ENCODE data around the gene CHMP2A. TPM values are rescaled to one million over a fixed set of nuclear protein-coding genes. Genes with fewer than 3 reads are reported as not detected.

CHMP2A gene
- total and polyA plus RNA-seq, 2 of the 13 experiments (the other 11 are each of a cell fraction or from before 2014, with no cell fraction given), result 49.7 to 55.0 TPM

DNA sequence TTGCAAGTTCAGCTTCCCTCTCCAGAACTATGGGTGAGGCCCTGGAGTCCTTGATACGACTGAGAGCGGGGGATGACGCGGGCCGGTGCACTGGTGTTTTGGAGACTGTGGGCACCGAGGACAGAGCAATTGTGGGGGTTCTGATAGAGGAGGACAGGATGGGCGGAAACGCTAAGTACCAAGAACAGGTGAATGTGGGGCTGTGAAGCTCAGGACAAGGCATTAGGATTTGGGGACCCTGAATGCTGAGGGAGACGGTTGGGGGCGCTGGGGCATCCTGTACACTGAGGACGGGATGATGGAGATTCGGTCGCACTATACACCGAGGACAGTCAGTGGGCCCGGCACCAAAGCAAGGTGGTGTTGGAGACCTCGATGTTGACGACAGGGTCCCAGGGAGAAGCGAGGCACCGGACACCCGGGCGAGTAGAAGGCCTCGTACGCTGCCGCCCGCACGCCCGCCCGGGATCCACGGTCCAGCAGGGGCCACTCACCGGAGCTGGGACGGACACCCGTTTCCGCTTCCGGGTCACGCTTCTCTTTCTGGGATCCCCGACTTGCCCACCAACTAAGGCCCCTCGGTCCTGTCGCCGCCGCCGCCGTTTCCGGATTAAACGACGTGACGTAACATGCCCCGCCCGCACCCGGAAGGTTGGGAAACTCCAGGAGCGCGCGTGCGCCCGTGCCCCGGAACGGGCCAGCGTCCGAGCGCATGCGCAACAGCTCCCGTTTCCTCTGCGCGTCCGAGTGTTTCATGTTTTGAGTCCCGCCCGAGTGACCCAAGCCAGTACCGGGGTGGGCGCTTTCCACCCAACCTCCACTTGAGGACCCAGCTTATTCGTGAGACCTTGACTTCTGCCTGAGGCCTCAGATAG is at the start of gene CHMP2A (continued):
- TF ChIP-seq, protein P1, sequence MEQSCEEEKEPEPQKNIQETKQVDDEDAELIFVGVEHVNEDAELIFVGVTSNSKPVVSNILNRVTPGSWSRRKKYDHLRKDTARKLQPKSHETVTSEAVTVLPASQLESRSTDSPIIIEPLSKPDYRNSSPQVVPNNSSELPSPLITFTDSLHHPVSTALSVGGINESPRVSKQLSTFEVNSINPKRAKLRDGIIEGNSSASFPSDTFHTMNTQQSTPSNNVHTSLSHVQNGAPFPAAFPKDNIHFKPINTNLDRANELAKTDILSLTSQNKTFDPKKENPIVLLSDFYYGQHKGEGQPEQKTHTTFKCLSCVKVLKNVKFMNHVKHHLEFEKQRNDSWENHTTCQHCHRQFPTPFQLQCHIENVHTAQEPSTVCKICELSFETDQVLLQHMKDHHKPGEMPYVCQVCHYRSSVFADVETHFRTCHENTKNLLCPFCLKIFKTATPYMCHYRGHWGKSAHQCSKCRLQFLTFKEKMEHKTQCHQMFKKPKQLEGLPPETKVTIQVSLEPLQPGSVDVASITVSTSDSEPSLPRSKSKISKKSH (CRISPR knock-in tag; IDR thresholded peaks at IDR 0.05; ENCODE audit: borderline replicate concordance), result 0 out of 2 replicates have a peak, but pooled peaks have one; percentile 8
- TF ChIP-seq, protein P2, sequence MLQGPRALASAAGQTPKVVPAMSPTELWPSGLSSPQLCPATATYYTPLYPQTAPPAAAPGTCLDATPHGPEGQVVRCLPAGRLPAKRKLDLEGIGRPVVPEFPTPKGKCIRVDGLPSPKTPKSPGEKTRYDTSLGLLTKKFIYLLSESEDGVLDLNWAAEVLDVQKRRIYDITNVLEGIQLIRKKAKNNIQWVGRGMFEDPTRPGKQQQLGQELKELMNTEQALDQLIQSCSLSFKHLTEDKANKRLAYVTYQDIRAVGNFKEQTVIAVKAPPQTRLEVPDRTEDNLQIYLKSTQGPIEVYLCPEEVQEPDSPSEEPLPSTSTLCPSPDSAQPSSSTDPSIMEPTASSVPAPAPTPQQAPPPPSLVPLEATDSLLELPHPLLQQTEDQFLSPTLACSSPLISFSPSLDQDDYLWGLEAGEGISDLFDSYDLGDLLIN (CRISPR knock-in tag; IDR thresholded peaks at IDR 0.05; ENCODE audit: borderline replicate concordance), result no peak
- TF ChIP-seq, protein P3, sequence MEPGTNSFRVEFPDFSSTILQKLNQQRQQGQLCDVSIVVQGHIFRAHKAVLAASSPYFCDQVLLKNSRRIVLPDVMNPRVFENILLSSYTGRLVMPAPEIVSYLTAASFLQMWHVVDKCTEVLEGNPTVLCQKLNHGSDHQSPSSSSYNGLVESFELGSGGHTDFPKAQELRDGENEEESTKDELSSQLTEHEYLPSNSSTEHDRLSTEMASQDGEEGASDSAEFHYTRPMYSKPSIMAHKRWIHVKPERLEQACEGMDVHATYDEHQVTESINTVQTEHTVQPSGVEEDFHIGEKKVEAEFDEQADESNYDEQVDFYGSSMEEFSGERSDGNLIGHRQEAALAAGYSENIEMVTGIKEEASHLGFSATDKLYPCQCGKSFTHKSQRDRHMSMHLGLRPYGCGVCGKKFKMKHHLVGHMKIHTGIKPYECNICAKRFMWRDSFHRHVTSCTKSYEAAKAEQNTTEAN (CRISPR knock-in tag; conservative IDR thresholded peaks at IDR 0.05), result no peak
- no peak; the same call in 1 of the 2 replicates for TF ChIP-seq KAT7 (CRISPR knock-in tag; IDR thresholded peaks at IDR 0.05; ENCODE audit: borderline replicate concordance)
- 0 out of 2 replicates have a peak, but pooled peaks have one; percentile 27 for TF ChIP-seq ZFP37 (CRISPR knock-in tag; IDR thresholded peaks at IDR 0.05; ENCODE audit: borderline replicate concordance)
- no peak for TF ChIP-seq TCF7 (IDR thresholded peaks at IDR 0.05; ENCODE audit: low read depth)
- TF ChIP-seq ZNF678 (CRISPR knock-in tag; IDR thresholded peaks at IDR 0.05), result no peak
- TF ChIP-seq, protein P4, sequence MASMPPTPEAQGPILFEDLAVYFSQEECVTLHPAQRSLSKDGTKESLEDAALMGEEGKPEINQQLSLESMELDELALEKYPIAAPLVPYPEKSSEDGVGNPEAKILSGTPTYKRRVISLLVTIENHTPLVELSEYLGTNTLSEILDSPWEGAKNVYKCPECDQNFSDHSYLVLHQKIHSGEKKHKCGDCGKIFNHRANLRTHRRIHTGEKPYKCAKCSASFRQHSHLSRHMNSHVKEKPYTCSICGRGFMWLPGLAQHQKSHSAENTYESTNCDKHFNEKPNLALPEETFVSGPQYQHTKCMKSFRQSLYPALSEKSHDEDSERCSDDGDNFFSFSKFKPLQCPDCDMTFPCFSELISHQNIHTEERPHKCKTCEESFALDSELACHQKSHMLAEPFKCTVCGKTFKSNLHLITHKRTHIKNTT (CRISPR knock-in tag; IDR thresholded peaks at IDR 0.05), result no peak
- no peak; the same call in 1 of the 2 replicates for TF ChIP-seq ZMYM4 (CRISPR knock-in tag; IDR thresholded peaks at IDR 0.05)
- no peak for TF ChIP-seq ZBTB3 (CRISPR knock-in tag; IDR thresholded peaks at IDR 0.05; ENCODE audit: borderline replicate concordance, low read depth)
- TF ChIP-seq, protein P5, sequence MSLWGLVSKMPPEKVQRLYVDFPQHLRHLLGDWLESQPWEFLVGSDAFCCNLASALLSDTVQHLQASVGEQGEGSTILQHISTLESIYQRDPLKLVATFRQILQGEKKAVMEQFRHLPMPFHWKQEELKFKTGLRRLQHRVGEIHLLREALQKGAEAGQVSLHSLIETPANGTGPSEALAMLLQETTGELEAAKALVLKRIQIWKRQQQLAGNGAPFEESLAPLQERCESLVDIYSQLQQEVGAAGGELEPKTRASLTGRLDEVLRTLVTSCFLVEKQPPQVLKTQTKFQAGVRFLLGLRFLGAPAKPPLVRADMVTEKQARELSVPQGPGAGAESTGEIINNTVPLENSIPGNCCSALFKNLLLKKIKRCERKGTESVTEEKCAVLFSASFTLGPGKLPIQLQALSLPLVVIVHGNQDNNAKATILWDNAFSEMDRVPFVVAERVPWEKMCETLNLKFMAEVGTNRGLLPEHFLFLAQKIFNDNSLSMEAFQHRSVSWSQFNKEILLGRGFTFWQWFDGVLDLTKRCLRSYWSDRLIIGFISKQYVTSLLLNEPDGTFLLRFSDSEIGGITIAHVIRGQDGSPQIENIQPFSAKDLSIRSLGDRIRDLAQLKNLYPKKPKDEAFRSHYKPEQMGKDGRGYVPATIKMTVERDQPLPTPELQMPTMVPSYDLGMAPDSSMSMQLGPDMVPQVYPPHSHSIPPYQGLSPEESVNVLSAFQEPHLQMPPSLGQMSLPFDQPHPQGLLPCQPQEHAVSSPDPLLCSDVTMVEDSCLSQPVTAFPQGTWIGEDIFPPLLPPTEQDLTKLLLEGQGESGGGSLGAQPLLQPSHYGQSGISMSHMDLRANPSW (CRISPR knock-in tag; IDR thresholded peaks at IDR 0.05; ENCODE audit: borderline replicate concordance), result 0 out of 2 replicates have a peak, but pooled peaks have one; percentile 44
- no peak for TF ChIP-seq ZNF720 (CRISPR knock-in tag; IDR thresholded peaks at IDR 0.05)
- TF ChIP-seq, protein P6, sequence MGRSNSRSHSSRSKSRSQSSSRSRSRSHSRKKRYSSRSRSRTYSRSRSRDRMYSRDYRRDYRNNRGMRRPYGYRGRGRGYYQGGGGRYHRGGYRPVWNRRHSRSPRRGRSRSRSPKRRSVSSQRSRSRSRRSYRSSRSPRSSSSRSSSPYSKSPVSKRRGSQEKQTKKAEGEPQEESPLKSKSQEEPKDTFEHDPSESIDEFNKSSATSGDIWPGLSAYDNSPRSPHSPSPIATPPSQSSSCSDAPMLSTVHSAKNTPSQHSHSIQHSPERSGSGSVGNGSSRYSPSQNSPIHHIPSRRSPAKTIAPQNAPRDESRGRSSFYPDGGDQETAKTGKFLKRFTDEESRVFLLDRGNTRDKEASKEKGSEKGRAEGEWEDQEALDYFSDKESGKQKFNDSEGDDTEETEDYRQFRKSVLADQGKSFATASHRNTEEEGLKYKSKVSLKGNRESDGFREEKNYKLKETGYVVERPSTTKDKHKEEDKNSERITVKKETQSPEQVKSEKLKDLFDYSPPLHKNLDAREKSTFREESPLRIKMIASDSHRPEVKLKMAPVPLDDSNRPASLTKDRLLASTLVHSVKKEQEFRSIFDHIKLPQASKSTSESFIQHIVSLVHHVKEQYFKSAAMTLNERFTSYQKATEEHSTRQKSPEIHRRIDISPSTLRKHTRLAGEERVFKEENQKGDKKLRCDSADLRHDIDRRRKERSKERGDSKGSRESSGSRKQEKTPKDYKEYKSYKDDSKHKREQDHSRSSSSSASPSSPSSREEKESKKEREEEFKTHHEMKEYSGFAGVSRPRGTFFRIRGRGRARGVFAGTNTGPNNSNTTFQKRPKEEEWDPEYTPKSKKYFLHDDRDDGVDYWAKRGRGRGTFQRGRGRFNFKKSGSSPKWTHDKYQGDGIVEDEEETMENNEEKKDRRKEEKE (IDR thresholded peaks at IDR 0.05), result no peak
- no peak for TF ChIP-seq ZNF530 (CRISPR knock-in tag; IDR thresholded peaks at IDR 0.05; ENCODE audit: low read depth)
- no peak for TF ChIP-seq KDM4B (CRISPR knock-in tag; IDR thresholded peaks at IDR 0.05)
- no peak for TF ChIP-seq MBNL3 (CRISPR knock-in tag; conservative IDR thresholded peaks at IDR 0.05)
- no peak for TF ChIP-seq CHD4 (IDR thresholded peaks at IDR 0.05; ENCODE audit: borderline replicate concordance, low read length)
